ENCODE results near the gene SLC35A5. TPM values are rescaled to one million over a fixed set of nuclear protein-coding genes. Genes with fewer than 3 reads are reported as not detected.
"Not testable (repeated sequence)": the region's sequence is repeated elsewhere in the genome, so short reads cannot be mapped to it uniquely, and the experiment has no call there.

Gene SLC35A5, protein sequence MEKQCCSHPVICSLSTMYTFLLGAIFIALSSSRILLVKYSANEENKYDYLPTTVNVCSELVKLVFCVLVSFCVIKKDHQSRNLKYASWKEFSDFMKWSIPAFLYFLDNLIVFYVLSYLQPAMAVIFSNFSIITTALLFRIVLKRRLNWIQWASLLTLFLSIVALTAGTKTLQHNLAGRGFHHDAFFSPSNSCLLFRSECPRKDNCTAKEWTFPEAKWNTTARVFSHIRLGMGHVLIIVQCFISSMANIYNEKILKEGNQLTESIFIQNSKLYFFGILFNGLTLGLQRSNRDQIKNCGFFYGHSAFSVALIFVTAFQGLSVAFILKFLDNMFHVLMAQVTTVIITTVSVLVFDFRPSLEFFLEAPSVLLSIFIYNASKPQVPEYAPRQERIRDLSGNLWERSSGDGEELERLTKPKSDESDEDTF
- total RNA-seq, result 10 to 100 TPM; 32.8 to 35.6 TPM
- long read RNA-seq, full-length matches to known transcripts, result 45 of 71 reads
- long read RNA-seq, partial matches to known transcripts, result 1 of 71 reads
- long read RNA-seq, other reads (novel, unspliced or antisense), result 25 of 71 reads

DNA sequence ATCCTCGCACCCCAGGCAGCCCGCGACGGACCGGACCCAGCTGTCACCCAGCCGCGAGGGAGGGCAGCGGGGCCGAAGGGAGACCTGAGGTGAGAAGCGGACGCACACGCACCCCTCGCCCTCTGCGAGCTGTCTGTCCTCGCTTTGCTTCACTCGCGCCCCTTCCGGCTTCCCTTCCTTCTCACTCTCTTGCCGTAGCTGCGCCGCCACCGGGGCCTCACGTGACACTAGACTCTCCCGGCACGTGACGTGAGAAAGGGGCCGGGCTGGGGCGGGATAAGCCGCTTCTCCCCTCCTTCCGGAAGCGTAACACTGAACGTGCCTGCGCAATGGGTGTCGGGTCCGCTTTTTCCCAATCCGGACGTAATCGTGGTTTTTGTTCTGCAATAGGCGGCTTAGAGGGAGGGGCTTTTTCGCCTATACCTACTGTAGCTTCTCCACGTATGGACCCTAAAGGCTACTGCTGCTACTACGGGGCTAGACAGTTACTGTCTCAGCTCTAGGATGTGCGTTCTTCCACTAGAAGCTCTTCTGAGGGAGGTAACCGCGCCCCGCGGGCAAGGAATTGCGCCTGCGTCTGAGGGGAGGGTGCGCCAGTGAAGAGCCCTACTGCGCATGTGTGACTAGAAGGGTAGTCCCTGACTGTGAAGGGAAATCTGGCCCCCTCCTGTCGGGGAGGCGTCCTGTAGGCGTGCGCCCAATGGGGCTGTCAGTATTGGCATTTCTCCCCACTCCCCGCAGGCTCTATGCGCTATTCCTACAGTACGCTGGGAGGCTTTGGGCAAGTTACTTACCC is at the start of gene SLC35A5, which contains the start of gene ATG3:
TSS of gene SLC35A5 (plus strand) at position 312 of the 796 bp plus-strand sequence. CDS start 1,359 bp downstream, outside the sequence.
TSS of gene ATG3 (minus strand) at position 229 of the 796 bp plus-strand sequence. CDS start 434 bp downstream, outside the sequence.
- intact Hi-C loops (cut with DNase I, micrococcal nuclease), result no loop called here
- DNase-seq (peak; percentile 98 to 99), ATAC-seq (peak; percentile 91)

DNA sequence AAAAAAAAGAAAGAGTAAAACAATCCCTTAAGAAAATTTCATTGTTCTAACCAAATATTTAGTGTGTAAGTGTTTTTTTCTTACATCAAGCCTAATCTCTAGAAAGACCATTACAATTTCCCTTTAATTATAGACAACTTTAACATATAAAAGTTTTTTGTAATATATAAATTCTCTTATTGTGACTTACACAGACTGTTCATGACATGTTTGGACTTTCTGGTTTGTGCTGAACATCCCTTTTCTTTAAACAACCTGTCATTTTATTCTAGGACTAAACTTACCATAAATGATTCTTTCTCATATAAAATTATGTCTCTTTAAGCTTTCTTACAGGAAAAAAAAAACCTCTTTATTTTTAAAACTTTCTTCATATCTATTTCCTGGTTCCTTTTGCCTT is 49.5 kb upstream of the SLC35A5 start:
- DNase-seq, result no peak
- intact Hi-C loops (cut with DNase I, micrococcal nuclease), result loop anchor here in 1 of 2 donors (10.0 kb wide), 2 partner anchors 218 to 378 kb away; partner anchors contain the start of genes GCSAM and SLC9C1
- no peak for ATAC-seq

DNA sequence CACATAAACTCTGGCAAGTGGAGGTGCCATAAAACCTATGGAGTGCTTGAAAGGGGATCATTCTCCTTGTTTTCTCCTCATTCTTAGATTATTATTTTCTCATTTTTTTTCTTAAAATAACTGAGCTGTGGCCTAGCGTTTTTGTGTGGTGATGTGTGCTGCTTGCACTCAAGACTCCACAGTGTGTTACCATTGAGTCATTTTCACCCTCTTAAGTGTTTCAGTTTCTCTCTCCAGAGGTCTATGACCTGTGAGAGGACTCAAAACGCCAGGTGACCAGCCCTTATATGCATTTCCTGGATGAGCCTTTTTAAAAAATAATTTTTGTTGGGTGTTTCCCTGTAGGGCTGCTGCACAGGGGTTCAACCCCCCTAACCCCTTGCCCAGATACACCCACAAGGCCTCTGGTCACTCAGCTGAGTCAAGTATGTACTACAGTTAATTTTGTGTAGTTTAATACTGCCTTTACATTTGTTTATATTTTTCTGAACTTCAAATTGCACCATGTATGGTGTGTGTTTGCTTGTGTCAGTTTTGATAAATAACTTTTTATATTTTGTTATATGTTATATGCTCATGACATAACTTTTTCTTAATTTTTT is 47.2 kb upstream of the SLC35A5 start:
- DNase-seq (no peak), ATAC-seq (no peak)
- intact Hi-C loops (cut with DNase I, micrococcal nuclease), result loop anchor here in 1 of 2 donors (10.0 kb wide), 2 partner anchors 220 to 380 kb away; partner anchors contain the start of genes GCSAM and SLC9C1

DNA sequence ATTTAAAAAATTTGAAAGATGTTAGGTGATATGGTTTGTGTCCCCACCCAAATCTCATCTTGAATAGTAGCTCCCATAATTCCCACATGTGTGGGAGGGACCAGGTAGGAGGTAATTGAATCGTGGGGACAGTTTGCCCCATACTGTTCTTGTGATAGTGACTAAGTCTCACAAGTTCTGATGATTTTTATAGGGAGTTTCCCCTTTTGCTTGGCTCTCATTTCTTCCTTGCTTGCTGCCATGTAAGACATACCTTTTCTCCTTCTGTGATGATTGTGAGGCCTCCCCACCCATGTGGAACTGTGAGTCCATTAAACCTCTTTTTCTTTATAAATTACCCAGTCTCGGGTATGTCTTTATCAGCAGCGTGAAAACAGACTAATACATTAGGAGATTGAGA is 42.9 kb upstream of the SLC35A5 start:
- intact Hi-C loops (cut with DNase I, micrococcal nuclease), result loop anchor here in 1 of 2 donors (2.0 to 10.0 kb wide), 3 partner anchors 192 to 384 kb away; partner anchors contain the start of genes GCSAM and SLC9C1
- not testable (repeated sequence) for DNase-seq, ATAC-seq

DNA sequence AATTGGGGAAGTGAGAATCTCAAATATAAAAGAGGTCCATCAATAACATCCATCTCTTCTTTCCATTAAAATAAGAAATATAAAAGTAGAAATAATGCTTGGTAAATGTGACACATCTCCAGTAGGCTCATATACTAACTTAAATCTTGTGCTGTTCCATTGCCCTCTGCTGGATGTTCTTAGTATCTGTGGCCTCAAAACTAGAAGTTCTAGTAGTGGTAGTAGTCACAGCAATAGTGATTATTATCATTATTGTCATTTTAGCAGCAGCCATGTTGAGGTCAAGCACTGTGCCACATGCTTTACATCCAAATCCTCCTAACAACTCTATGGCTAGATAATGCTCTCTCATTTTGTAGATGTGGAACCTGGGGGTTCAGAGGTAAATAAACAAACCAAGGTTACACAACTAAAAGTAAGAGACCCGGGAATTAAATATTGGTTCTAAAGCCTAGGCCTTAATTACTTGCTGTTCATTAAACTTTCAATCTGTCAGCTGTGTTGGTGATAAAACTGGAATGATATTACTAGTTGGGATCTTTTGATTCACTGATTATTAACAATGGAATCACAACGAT is 42.3 kb upstream of the SLC35A5 start:
- ATAC-seq (peak; percentile 90), DNase-seq (no peak)
- intact Hi-C loops (cut with DNase I, micrococcal nuclease), result loop anchor here in 1 of 2 donors (2.0 to 10.0 kb wide), 3 partner anchors 193 to 385 kb away; partner anchors contain the start of genes GCSAM and SLC9C1

DNA sequence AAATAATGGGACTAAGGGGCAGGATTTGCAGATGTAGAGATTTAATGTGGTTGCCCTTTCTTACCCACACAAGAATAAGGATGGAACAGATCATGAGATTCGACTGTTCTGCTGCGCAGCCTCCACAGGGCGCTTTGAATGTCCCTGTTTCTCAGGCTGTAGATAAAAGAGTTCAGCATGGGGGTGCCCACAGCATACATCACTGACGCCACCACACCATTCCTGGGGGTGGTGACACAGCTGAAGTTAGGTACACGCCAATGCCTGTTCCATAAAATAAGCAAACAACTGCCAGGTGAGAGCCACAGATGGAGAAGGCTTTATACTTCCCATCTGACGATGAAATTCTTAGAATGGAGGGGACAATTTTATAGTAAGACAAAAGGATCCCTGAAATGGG is 37.7 kb upstream of the SLC35A5 start:
- ATAC-seq; DNase-seq; intact Hi-C loops (cut with DNase I, micrococcal nuclease): not testable (repeated sequence)

DNA sequence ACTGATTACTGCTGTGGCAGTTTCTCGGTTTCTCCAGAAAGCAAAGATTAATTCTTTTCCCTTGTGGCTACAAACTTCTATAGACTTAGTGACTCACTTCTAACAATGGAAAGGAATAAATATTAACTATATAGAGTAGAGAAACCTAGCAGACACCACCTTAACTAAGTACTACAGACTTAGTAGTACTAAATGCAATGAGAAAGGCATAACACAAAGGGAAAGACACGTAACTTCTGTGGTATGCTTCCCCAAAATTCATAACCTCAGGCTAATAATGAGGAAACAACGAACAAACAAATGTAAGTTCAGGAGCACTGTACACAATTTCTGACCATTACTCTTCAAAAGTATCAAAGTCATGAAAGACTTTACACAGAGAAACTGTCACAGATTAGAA is 31.3 kb upstream of the SLC35A5 start:
- intact Hi-C loops (cut with DNase I, micrococcal nuclease), result no loop called here
- no peak for DNase-seq
- ATAC-seq, result no peak

DNA sequence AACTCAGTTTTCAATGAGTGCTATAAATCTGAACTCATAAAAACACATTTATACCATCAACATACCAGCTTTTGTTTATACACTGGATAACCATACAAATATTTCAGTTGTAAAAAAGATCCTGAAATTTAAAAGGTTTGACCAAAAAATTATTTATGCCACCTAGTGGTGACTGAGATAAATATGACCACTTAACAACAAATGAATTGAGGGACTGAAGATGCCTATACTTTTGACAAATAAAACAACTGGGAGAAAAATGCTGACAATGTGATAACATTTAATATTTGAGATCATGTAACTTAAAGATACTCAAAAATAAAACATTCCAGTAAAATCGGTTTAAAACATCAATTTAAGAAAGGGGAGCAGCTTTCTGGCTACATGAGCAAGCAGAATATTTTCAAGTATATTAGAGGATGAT is 30.5 kb upstream of the SLC35A5 start:
- ATAC-seq (no peak), DNase-seq (no peak)
- intact Hi-C loops (cut with DNase I, micrococcal nuclease), result no loop called here

DNA sequence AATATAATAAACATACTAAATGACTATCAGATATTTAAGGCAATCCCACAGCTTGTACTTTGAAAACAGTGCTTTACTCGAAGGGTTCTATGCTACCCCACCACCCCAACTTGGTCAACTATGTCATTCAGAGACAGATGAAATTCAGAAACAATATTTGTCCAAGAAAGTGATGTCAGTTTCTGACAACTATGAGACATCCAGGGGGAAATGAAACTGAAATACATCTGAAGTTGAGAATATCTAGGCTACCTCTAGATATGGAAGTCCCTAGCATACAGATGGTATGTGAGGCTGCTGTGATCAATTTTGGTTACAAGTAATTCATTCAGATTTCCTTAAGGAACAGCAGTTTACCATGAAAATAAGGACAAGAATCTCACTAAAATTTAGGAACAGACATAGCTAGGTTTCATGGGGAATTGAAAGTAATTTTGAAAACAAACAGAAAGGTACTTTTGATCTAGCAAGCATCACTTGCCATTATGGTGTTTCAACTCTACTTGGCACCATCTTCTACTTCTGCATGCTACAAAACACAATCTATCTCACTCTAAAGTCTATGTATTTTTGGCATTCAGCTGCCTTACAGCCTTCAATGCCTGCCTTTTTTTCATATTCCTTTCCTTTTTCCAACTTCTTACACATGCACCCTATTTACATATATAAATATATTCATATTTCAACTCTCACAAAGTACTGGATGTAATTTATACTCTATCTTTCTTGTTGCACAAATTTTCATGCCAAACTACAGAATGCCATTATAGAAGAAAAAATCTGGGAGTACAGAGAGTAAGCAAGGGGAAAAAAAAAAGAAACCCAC is 21.8 kb upstream of the SLC35A5 start:
- intact Hi-C loops (cut with DNase I, micrococcal nuclease), result no loop called here
- DNase-seq (no peak), ATAC-seq (no peak)

DNA sequence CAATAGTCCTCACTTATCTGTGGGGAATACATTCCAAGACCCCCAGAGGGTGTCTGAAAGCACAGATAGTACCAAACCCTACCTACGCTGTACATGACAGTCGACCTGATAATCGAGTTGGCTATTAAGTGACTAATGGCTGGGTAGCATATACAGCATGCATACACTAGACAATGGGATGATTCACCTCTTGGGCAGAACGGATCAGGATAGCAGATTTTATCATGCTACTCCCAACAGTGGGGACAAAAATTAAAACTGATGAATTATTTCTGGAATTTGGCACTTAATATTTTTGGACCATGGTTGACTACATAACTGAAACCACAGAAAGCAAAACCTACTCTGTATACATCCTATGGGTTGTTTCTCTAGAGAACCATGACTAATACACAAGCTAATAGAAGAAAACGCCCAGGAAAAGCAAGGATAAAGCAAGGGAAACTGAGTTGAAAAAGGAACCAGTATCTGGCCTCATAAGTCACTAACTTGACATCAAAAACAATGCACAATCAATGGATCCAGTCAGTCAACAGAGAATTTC is 15.6 kb upstream of the SLC35A5 start:
- no peak for ATAC-seq
- intact Hi-C loops (cut with DNase I, micrococcal nuclease), result no loop called here

DNA sequence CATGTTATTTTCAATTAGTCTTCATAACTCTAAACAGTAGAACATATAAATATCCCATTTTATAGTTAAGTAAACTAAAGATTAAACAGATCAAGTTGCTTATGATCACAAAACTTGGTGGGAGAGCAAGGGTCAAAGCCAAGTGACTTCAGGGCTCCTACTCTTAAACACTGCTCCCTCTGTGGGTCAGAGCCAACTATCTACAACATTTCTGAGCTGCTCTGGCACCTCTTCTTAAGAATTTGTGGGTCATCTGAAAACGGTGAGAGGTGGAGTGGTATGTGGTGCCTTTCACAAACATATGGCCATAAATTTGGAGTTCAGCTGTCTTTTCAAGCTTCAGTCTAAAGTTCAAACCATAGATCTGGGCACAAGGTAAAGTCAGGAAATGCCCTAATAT is 11.0 kb upstream of the SLC35A5 start:
- intact Hi-C loops (cut with DNase I, micrococcal nuclease), result no loop called here
- peak; percentile 39 for ATAC-seq
- DNase-seq, result no peak

More for the DNA sequence above, 15.6 kb upstream of the SLC35A5 start:
- DNase-seq, result no peak

DNA sequence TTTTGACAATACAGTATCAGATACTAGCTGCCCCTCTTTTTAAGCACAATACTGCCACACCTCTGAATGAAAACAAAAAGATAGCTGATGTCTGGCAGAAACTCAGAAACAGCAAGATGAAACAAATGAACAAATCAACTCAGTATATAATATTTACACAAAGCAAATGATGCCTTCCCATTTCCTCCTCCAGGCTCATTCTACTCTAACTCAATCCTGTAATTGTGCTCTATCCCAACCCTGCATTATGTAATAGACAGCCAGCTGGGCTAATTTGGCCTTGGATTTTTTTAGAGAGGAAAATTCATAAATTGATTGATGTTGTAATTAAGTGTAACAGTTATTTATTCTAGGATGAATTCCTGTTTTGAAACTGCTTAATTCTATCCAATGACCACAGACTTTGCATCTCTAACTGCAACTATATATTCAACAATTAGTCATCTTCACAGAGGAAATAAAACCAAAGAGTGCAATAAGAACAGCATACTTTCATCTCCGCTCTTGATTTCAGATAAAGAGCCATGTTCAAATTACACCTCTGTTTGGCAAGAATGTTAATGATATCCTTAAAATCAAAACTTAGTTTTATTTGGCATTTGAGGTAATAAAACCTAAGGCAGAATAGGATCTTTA is 6.2 kb upstream of the SLC35A5 start:
- intact Hi-C loops (cut with DNase I, micrococcal nuclease), result no loop called here
- ATAC-seq (peak; percentile 84), DNase-seq (no peak)

DNA sequence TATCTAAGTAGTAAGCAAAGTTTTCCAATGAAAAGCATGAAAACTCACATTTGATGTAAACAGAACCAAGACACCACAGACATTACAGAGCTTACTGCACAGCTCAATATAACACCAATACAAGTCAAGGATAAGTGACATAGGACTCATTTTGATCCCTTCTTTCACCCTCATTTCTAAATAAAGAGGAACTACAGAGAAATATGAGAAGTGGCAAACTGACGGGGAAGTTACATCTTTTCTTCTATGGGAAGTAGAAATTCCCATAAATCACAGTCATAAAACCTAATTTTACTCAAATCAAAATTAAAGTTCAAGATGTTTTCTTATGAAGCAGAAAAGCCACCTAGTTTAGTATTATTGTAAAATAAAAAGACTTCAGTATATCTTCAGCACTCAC is 3.9 kb upstream of the SLC35A5 start:
- intact Hi-C loops (cut with DNase I, micrococcal nuclease), result no loop called here
- ATAC-seq (no peak), DNase-seq (no peak)

DNA sequence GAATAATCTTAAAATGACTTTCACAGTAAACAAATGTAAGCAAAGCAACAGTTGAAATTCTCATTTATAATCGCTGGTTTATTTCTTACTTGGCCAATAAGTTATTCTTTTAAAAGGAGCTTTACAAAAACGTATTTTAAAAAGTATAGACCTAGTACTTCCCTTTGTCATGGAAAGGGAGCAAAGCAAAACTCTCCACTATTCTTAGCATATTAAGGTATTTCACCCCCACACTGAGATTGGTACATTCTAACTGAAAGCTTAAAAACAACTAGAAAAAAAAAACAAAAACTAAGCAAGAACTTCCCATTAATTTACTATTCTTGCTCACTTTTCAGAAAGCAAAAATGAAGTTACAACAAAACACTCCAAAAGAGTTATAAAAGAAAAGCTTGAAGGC is 1.5 kb upstream of the SLC35A5 start:
- intact Hi-C loops (cut with DNase I, micrococcal nuclease), result no loop called here
- ATAC-seq (no peak), DNase-seq (no peak)

DNA sequence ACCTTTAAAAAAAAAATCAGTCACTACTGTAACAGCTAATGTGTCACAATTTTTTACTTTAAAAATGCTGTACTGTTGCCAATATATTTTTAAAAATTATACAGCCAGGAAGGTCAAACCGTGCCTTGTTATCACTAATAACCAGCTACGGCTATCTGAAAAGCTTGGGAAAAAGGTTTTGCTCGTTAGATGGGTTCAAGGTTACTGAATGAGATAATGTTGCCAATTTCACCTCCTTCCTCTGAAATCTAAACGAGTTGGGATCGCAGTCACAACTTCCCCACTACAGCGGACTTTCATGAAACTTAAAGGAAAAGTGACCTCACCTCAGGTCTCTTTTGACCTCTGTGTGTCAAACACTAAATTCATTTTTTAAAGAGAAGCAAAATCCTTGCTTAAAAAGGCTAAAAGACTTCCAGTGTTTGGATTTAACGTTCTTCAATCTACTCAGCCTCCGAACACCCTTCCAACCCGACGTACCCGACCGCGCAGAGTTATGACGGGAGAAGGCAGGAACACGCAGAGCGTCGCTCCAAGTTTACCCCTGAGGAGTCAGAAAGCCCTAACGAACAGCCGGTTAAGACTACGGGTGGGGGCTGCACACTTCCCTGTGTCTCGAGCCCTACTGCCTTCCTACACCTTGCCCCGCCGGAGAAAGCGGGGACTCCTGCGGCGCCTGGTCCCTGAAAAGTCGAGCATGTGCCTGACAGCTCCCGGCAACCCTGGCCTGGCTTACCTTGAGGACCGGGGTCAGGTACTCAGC is 943 bp upstream of the SLC35A5 start:
- intact Hi-C loops (cut with DNase I, micrococcal nuclease), result no loop called here
- ATAC-seq, result peak; percentile 44
- peak; percentile 79 to 81 for DNase-seq

DNA sequence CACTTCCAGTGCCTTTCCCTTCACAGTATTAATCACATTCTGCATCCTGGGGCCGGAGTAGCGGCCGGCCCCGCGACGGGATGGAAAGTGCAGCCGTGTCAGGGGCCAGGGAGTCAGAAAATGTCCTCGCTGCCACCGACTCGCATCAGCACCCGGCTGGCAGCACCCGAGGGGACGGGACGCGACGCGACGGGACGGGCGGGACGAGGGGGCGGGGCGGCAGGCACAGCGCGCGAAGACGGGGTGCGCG is 436 bp upstream of the SLC35A5 start:
- intact Hi-C loops (cut with DNase I, micrococcal nuclease), result no loop called here
- DNase-seq, result no peak

More for the DNA sequence above, 436 bp upstream of the SLC35A5 start:
- ATAC-seq, result peak; percentile 68

Measured in left colon (tissue), 2 donors.